A673 (cell line): ENCODE measurements around the gene ZBTB1. TPM values are rescaled to one million over a fixed set of nuclear protein-coding genes. Genes with fewer than 3 reads are reported as not detected.

Source experiments
- BruUV-seq: library from RNA; stranded (reverse); fragments of 400-500 nt; replicated peaks from 2 replicates; lab custom pipeline; 2021; lab: Mats Ljungman, UMichigan
- CTCF ChIA-PET: fragments of 300-600 bp; sonication (Branson Sonifier 250); formaldehyde crosslinking; loops from one replicate; lab custom pipeline; 2022; ENCODE audit warnings: antibody characterized with exemption; lab: Charles Lee
- POLR2A ChIA-PET: fragments of 300-600 bp; sonication (Branson Sonifier 250); formaldehyde crosslinking; loops from one replicate; lab custom pipeline; 2022; ENCODE audit warnings: antibody characterized with exemption; ENCODE audit not compliant: low non-redundant PET; lab: Charles Lee
- DNase-seq: peaks from one replicate; pipeline ENCODE4 v3.0.0-alpha.2; 2015; ENCODE audit warnings: low spot score
- H3K27ac ChIP-seq: fragments of 200-600 bp; sonication (generic); 2 replicates; pipeline ENCODE4 v1.5.1; 2016; ENCODE audit warnings: mixed run types, low read depth, mild to moderate bottlenecking, mixed read lengths, antibody characterized with exemption, low read length; ENCODE audit not compliant: poor library complexity, severe bottlenecking
- H3K27me3 ChIP-seq: fragments of 200-600 bp; sonication (generic); replicated peaks from 2 replicates; pipeline ENCODE4 v1.6.1; 2017; ENCODE audit warnings: mixed run types, low read depth, mild to moderate bottlenecking, mixed read lengths, antibody characterized with exemption, low read length; ENCODE audit not compliant: insufficient read depth, poor library complexity
- H3K36me3 ChIP-seq: fragments of 200-600 bp; sonication (generic); 2 replicates; pipeline ENCODE4 v1.6.1; 2016; ENCODE audit warnings: mixed run types, mild to moderate bottlenecking, mixed read lengths, antibody characterized with exemption, low read length; ENCODE audit not compliant: insufficient read depth, poor library complexity, severe bottlenecking
- H3K4me1 ChIP-seq: fragments of 200-600 bp; sonication (generic); 2 replicates; pipeline ENCODE4 v1.6.1; 2017; ENCODE audit warnings: mixed run types, mild to moderate bottlenecking, mixed read lengths, antibody characterized with exemption, low read length; ENCODE audit not compliant: insufficient read depth, poor library complexity, severe bottlenecking
- H3K4me3 ChIP-seq: fragments of 200-600 bp; sonication (generic); 2 replicates; pipeline ENCODE4 v1.5.1; 2016; ENCODE audit warnings: low read depth, mixed run types, mild to moderate bottlenecking, mixed read lengths, low read length; ENCODE audit not compliant: poor library complexity, severe bottlenecking
- H3K9me3 ChIP-seq: fragments of 200-600 bp; sonication (generic); 2 replicates; pipeline ENCODE4 v1.6.1; 2016; ENCODE audit warnings: mixed run types, low read depth, mild to moderate bottlenecking, mixed read lengths, antibody characterized with exemption, low read length; ENCODE audit not compliant: poor library complexity, severe bottlenecking
- CTCF ChIP-seq: fragments of 300-800, 200-600 bp; sonication (generic); conservative IDR thresholded peaks from 2 replicates; pipeline ENCODE4 v1.5.1; 2017; ENCODE audit warnings: low read depth, mild to moderate bottlenecking, antibody characterized with exemption, low read length, moderate library complexity, mixed read lengths
- EZH2 ChIP-seq: fragments of 200-600 bp; sonication (generic); IDR thresholded peaks from 2 replicates; pipeline ENCODE4 v1.6.1; 2017; ENCODE audit warnings: borderline replicate concordance, low read depth, mild to moderate bottlenecking, mixed read lengths, antibody characterized with exemption, low read length; ENCODE audit not compliant: poor library complexity, severe bottlenecking
- intact Hi-C: fragments of 100-400 bp; cut with micrococcal nuclease; formaldehyde crosslinking; loops from one replicate; pipeline ENCODE4 v1.10.0; 2022; ENCODE audit not compliant: unreplicated experiment
- total RNA-seq: library from RNA; stranded (reverse); gene quantifications from 2 replicates; pipeline ENCODE4 v1.2.3, GENCODE V29; 2021

Gene ZBTB1
- total RNA-seq, 1 experiment from 2014 or later, result 37.7 TPM

DNA sequence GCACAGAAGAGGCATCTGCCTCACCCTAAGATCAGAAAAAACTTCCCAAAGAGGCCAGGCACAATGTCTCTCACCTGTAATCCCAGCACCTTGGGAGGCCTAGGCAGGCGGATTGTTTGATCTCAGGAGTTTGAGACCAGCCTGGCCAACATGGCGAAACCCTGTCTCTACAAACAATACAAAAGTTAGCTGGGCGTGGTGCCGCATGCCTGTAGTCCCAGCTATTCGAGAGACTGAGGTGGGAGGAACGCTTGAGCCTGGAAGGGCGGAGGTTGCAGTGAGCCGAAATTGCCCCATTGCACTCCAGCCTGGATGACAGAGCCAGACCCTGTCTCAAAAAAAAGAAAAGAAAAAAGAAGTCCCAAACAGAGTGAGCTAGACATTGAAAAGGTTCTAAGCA is 4.5 kb downstream of the ZBTB1 start:
- POLR2A ChIA-PET, result no interaction called here
- intact Hi-C loops, result no loop called here
- Histone ChIP-seq H3K27ac (no peak overlapping the region), H3K27me3 (no peaks in the 10 kb centered on the region), H3K4me1 (peaks cover 34% of the 10 kb centered on the region), H3K36me3 (no peaks in the 10 kb centered on the region), H3K9me3 (no peaks in the 10 kb centered on the region), H3K4me3 (no peak overlapping the region)
- BruUV-seq, result no TSS peak
- no peak for DNase-seq
- TF ChIP-seq CTCF (no peak), EZH2 (no peak)
- CTCF ChIA-PET, result no interaction called here

GRCh38 chr14:64510825-64511671 is 6.5 kb downstream of the ZBTB1 start:
- Histone ChIP-seq H3K27me3 (no peaks in the 10 kb centered on the region), H3K9me3 (no peaks in the 10 kb centered on the region), H3K27ac (peak overlapping the region; percentile 13), H3K4me1 (peaks cover 34% of the 10 kb centered on the region), H3K36me3 (no peaks in the 10 kb centered on the region), H3K4me3 (no peak overlapping the region)
- BruUV-seq, result no TSS peak
- peak; percentile 84 for DNase-seq
- ChIA-PET POLR2A (interaction anchor here (0.7 kb wide), 1 partner anchor 1597 kb away, joined by 3 read pairs; no protein-coding TSS in a partner anchor), CTCF (interaction anchor here (0.8 to 1.0 kb wide), 2 partner anchors 10 to 27 kb away, joined by 3 to 4 read pairs; no protein-coding TSS in a partner anchor)
- intact Hi-C loops, result loop anchor here (5.0 kb wide), 1 partner anchor 126 kb away; no protein-coding TSS in a partner anchor
- TF ChIP-seq EZH2, result no peak
- TF ChIP-seq CTCF, result peak; percentile 95

DNA sequence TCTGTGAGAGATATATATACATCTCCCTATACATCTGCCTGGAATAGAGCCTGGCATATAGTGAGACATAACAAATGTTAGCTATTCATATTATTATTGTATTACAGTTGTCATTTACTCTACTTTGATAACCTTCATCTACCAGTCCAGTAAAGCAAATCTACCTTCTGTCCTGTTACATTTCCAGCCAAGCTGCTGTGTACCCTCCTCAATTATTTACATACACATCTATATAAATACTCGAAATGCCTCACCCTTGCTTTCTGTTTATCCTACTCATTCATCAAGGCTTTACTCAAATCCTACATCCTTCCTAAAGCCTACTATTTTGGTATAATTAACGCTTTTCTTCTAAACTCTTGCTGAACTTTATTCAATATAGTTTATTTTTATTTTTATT is 8.7 kb downstream of the ZBTB1 start:
- ChIA-PET CTCF (no interaction called here), POLR2A (no interaction called here)
- H3K27ac ChIP-seq, result no peak overlapping the region
- no peaks in the 10 kb centered on the region for H3K9me3 ChIP-seq
- BruUV-seq, result no TSS peak
- no peak overlapping the region for H3K4me3 ChIP-seq
- no peak for TF ChIP-seq EZH2
- TF ChIP-seq CTCF, result no peak
- H3K36me3 ChIP-seq, result no peaks in the 10 kb centered on the region
- DNase-seq, result no peak
- peaks cover 19% of the 10 kb centered on the region for H3K4me1 ChIP-seq
- intact Hi-C loops, result loop anchor here (5.0 kb wide), 1 partner anchor 124 kb away; no protein-coding TSS in a partner anchor
- H3K27me3 ChIP-seq, result no peaks in the 10 kb centered on the region
